IMR-90 (cell line): ENCODE data around the gene BTBD10. TPM values are rescaled to one million over a fixed set of nuclear protein-coding genes. Genes with fewer than 3 reads are reported as not detected.

Experiments
- ATAC-seq: fragments of 200-7000 bp; cut with Tn5 transposase; 2 replicates; pipeline ENCODE4 v1.9.1; 2020; ENCODE audit warnings: low read depth, mild to moderate bottlenecking, moderate library complexity
- BruUV-seq: library from RNA; stranded (reverse); fragments of 400-500 nt; replicated peaks from 2 replicates; lab custom pipeline; 2021; lab: Mats Ljungman, UMichigan
- CTCF ChIA-PET: fragments of 300-600 bp; formaldehyde crosslinking; extraction: SDS; loops from one replicate; lab custom pipeline; 2021; ENCODE audit warnings: antibody characterized with exemption; lab: Yijun Ruan, JAX
- POLR2A ChIA-PET: fragments of 300-600 bp; sonication (Branson Sonifier 250); formaldehyde crosslinking; loops from one replicate; lab custom pipeline; 2022; ENCODE audit warnings: antibody characterized with exemption; ENCODE audit not compliant: unreplicated experiment; lab: Charles Lee
- DNase-seq: peaks from one replicate; pipeline ENCODE4 v3.0.0; 2013
- H2AFZ ChIP-seq: replicated peaks from 2 replicates; pipeline ENCODE3; 2013; ENCODE audit warnings: low read length, mild to moderate bottlenecking; ENCODE audit not compliant: poor library complexity
- H2AK5ac ChIP-seq: 2 replicates; pipeline ENCODE4 v1.6.1; 2013; ENCODE audit warnings: low read depth, low read length, inconsistent platforms
- H2AK9ac ChIP-seq: replicated peaks from 2 replicates; pipeline ENCODE3; 2013; ENCODE audit warnings: mild to moderate bottlenecking, low read depth, low read length, moderate library complexity; ENCODE audit not compliant: poor library complexity
- H2BK120ac ChIP-seq: 2 replicates; pipeline ENCODE4 v1.6.1; 2013; ENCODE audit warnings: low read depth, low read length, inconsistent platforms
- H2BK15ac ChIP-seq: 3 replicates; pipeline ENCODE4 v1.6.1; 2013; ENCODE audit warnings: low read depth, low read length, inconsistent platforms
- H2BK20ac ChIP-seq: 2 replicates; pipeline ENCODE4 v1.6.1; 2013; ENCODE audit warnings: low read depth, mild to moderate bottlenecking, inconsistent platforms, low read length, moderate library complexity
- H2BK5ac ChIP-seq: 2 replicates; pipeline ENCODE4 v1.6.1; 2013; ENCODE audit warnings: mild to moderate bottlenecking, low read depth, low read length, inconsistent platforms; ENCODE audit not compliant: poor library complexity, severe bottlenecking
- H3K14ac ChIP-seq: replicated peaks from 2 replicates; pipeline ENCODE4 v1.6.1; 2013; ENCODE audit warnings: low read depth, low read length, inconsistent platforms
- H3K18ac ChIP-seq: 2 replicates; pipeline ENCODE4 v1.6.1; 2013; ENCODE audit warnings: low read depth, low read length, control low read depth
- H3K23ac ChIP-seq: 2 replicates; pipeline ENCODE4 v1.6.1; 2013; ENCODE audit warnings: low read depth, low read length, inconsistent platforms
- H3K27ac ChIP-seq: 2 replicates; pipeline ENCODE4 v1.5.1; 2013; ENCODE audit warnings: mild to moderate bottlenecking, control low read depth, low read length; ENCODE audit not compliant: insufficient read depth
- H3K27me3 ChIP-seq: 2 replicates; pipeline ENCODE4 v1.6.1; 2013; ENCODE audit warnings: low read length; ENCODE audit not compliant: control insufficient read depth, insufficient read depth
- H3K36me3 ChIP-seq: 2 replicates; pipeline ENCODE4 v1.6.1; 2013; ENCODE audit warnings: low read length, mixed read lengths; ENCODE audit not compliant: control insufficient read depth, insufficient read depth
- H3K4ac ChIP-seq: 2 replicates; pipeline ENCODE4 v1.6.1; 2013; ENCODE audit warnings: low read depth, low read length, inconsistent platforms
- H3K4me1 ChIP-seq: 2 replicates; pipeline ENCODE4 v1.6.1; 2013; ENCODE audit warnings: low read length, mixed read lengths; ENCODE audit not compliant: control insufficient read depth, insufficient read depth
- H3K4me2 ChIP-seq: 2 replicates; pipeline ENCODE4 v1.6.1; 2013; ENCODE audit warnings: low read depth, mild to moderate bottlenecking, control low read depth, low read length, moderate library complexity
- H3K4me3 ChIP-seq: 2 replicates; pipeline ENCODE4 v1.5.1; 2013; ENCODE audit warnings: low read depth, mild to moderate bottlenecking, control low read depth, low read length, moderate library complexity; ENCODE audit not compliant: insufficient read depth
- H3K56ac ChIP-seq: 2 replicates; pipeline ENCODE4 v1.6.1; 2013; ENCODE audit warnings: low read length, inconsistent platforms; ENCODE audit not compliant: insufficient read depth; ENCODE audit errors: extremely low read depth
- H3K79me1 ChIP-seq, 2 experiments: 2 replicates each; pipeline ENCODE4 v1.6.1; 2013; ENCODE audit warnings: low read length in 2 of 2, inconsistent platforms in 1 of 2, low read depth in 1 of 2
- H3K9ac ChIP-seq: 2 replicates; pipeline ENCODE4 v1.6.1; 2013; ENCODE audit warnings: low read depth, low read length, control low read depth
- H3K9me1 ChIP-seq: 2 replicates; pipeline ENCODE4 v1.6.1; 2013; ENCODE audit warnings: low read length, inconsistent platforms; ENCODE audit not compliant: insufficient read depth
- H3K9me3 ChIP-seq: 2 replicates; pipeline ENCODE4 v1.6.1; 2013; ENCODE audit warnings: low read length; ENCODE audit not compliant: control insufficient read depth, insufficient read depth
- H4K20me1 ChIP-seq: 2 replicates; pipeline ENCODE4 v1.6.1; 2013; ENCODE audit warnings: low read length, inconsistent platforms; ENCODE audit not compliant: insufficient read depth
- H4K5ac ChIP-seq: 2 replicates; pipeline ENCODE4 v1.6.1; 2013; ENCODE audit warnings: mild to moderate bottlenecking, low read depth, low read length, control low read depth
- H4K8ac ChIP-seq, 2 experiments: 2 replicates each; pipeline ENCODE4 v1.6.1; 2013; ENCODE audit warnings: low read depth in 2 of 2, low read length in 2 of 2, control low read depth in 1 of 2, inconsistent platforms in 1 of 2
- H4K91ac ChIP-seq: 2 replicates; pipeline ENCODE4 v1.6.1; 2013; ENCODE audit warnings: low read depth, low read length, inconsistent platforms; ENCODE audit not compliant: insufficient read depth
- CEBPB ChIP-seq: IDR thresholded peaks from 2 replicates; pipeline ENCODE4 v1.6.1; 2012; ENCODE audit warnings: low read depth, low read length, improper control_type of control experiment
- CTCF ChIP-seq: conservative IDR thresholded peaks from 2 replicates; pipeline ENCODE4 v1.5.1; 2012; ENCODE audit warnings: mild to moderate bottlenecking, low read depth, low read length, improper control_type of control experiment
- RCOR1 ChIP-seq: IDR thresholded peaks from 2 replicates; pipeline ENCODE4 v1.6.1; 2012; ENCODE audit warnings: mild to moderate bottlenecking, low read length, improper control_type of control experiment; ENCODE audit not compliant: insufficient replicate concordance
- SMC3 ChIP-seq: fragments of 150-350 bp; IDR thresholded peaks from 2 replicates; pipeline ENCODE4 v1.6.1; 2016; ENCODE audit warnings: low read depth, mild to moderate bottlenecking, antibody characterized with exemption, low read length, moderate library complexity
- WGBS, 2 experiments: methylation state at CpG; one replicate each; pipeline versions ENCODE4 v1.1.5 to v1.1.7; 2013; ENCODE audit warnings: missing lambda C conversion rate in 2 of 2; ENCODE audit not compliant: insufficient read length in 1 of 2; ENCODE audit errors: extremely low coverage in 2 of 2; 5-methylcytosine and 5-hydroxymethylcytosine counted together
- dilution Hi-C: fragments of 300-500 bp; cut with HindIII; formaldehyde crosslinking; loops from one replicate; pipeline ENCODE4 v1.14.3; 2018; ENCODE audit warnings: low sequenced_read_pairs; ENCODE audit not compliant: unreplicated experiment
- in situ Hi-C: fragments of 300-500 bp; cut with MboI; formaldehyde crosslinking; loops from 3 replicates; pipeline ENCODE4 v1.14.3; 2019; ENCODE audit warnings: low sequenced_read_pairs, inconsistent platforms, mixed read lengths
- intact Hi-C: fragments of 100-400 bp; cut with micrococcal nuclease; formaldehyde crosslinking; loops from 2 replicates; pipeline ENCODE4 v1.10.0; 2022
- polyA plus RNA-seq, 3 experiments: library from polyadenylated mRNA; depleted of rRNA; stranded (reverse); fragments of >200 nt; gene quantifications; 2 replicates each; pipeline ENCODE4 v1.2.3, GENCODE V29; 2012; ENCODE audit warnings: low replicate concordance in 1 of 3
- total RNA-seq: library from RNA; depleted of rRNA; stranded (reverse); fragments of >200 nt; gene quantifications from 2 replicates; pipeline ENCODE4 v1.2.3, GENCODE V29; 2012

The BTBD10 gene
- total and polyA plus RNA-seq, 2 of the 4 experiments (the other 2 are of a cell fraction): 32.5 to 59.9 TPM

GRCh38 chr11:13388741-13389140 lies 74.3 kb downstream of the BTBD10 start:
- H3K56ac ChIP-seq: no peak overlapping the region
- H3K4me3 ChIP-seq: no peak overlapping the region
- intact Hi-C loops (no loop called here), dilution Hi-C loops (no loop called here), in situ Hi-C loops (no loop called here)
- H2BK15ac ChIP-seq: no peak overlapping the region
- ChIA-PET POLR2A (no interaction called here), CTCF (no interaction called here)
- no peaks in the 10 kb centered on the region for H3K27me3 ChIP-seq
- H3K4me1 ChIP-seq: no peaks in the 10 kb centered on the region; the same call in 1 of the 2 replicates
- no peak overlapping the region for H2BK20ac ChIP-seq
- DNase-seq: no peak
- H2AK9ac ChIP-seq: no peak overlapping the region
- peaks cover 0 to 6% of the 10 kb centered on the region in 2 experiments; a peak in 1 of 4 replicates for H3K79me1 ChIP-seq
- H3K27ac ChIP-seq: no peak overlapping the region
- no peak overlapping the region for H4K5ac ChIP-seq
- H3K9me1 ChIP-seq: no peaks in the 10 kb centered on the region
- H2BK120ac ChIP-seq: no peak overlapping the region
- TF ChIP-seq RCOR1 (no peak), SMC3 (no peak), CTCF (no peak), CEBPB (no peak)
- no peak overlapping the region for H3K23ac ChIP-seq
- H4K20me1 ChIP-seq: no peaks in the 10 kb centered on the region
- ATAC-seq: no peak
- no peak overlapping the region for H2BK5ac ChIP-seq
- H3K4ac ChIP-seq: no peak overlapping the region
- no peaks in the 10 kb centered on the region for H3K9me3 ChIP-seq
- WGBS, 2 experiments: no CpG with 5 or more reads among the region's 5 CpGs
- H3K4me2 ChIP-seq: no peak overlapping the region
- H2AFZ ChIP-seq: no peak overlapping the region
- peaks cover 6% of the 10 kb centered on the region for H3K36me3 ChIP-seq
- H3K14ac ChIP-seq: no peak overlapping the region
- no peak overlapping the region for H3K9ac ChIP-seq
- H4K91ac ChIP-seq: no peak overlapping the region
- no peak overlapping the region for H2AK5ac ChIP-seq
- H3K18ac ChIP-seq: no peak overlapping the region
- BruUV-seq: no TSS peak
- H4K8ac ChIP-seq: no peak overlapping the region
